Stimulated activated effector memory CD8-positive, alpha-beta T cell treated with anti-CD3 and anti-CD28 coated beads, Interleukin-12 subunit alpha, Interleukin-12 subunit beta, amount 100 ng/mL, for 72 hours (primary cell): Measurements from ENCODE around the gene SMIM9.
"Not testable (repeated sequence)": the region's sequence is repeated elsewhere in the genome, so short reads cannot be mapped to it uniquely, and the experiment has no call there.

ENCODE experiments used
- ATAC-seq: fragments of 150-1000 bp; cut with Tn5 transposase; 2 replicates; pipeline ENCODE4 v1.10.0; 2021
- DNase-seq, 2 donors: peaks; one replicate each; pipeline ENCODE4 v3.0.0; 2021 to 2022; ENCODE audit warnings: low spot score in 2 of 2
- H3K27ac Mint-ChIP-seq: one replicate; pipeline ENCODE4 v1.8.0; 2022; ENCODE audit warnings: mild to moderate bottlenecking, mixed read lengths
- H3K36me3 Mint-ChIP-seq: one replicate; pipeline ENCODE4 v1.8.0; 2022; ENCODE audit warnings: mild to moderate bottlenecking, mixed read lengths
- H3K4me1 Mint-ChIP-seq: one replicate; pipeline ENCODE4 v1.8.0; 2022; ENCODE audit warnings: mixed read lengths
- H3K4me3 Mint-ChIP-seq: one replicate; pipeline ENCODE4 v1.8.0; 2022; ENCODE audit warnings: mild to moderate bottlenecking, mixed read lengths
- H3K9me3 Mint-ChIP-seq: one replicate; pipeline ENCODE4 v1.8.0; 2022; ENCODE audit warnings: mixed read lengths

Gene SMIM9

GRCh38 chrX:154821523-154821922 lies 12.9 kb downstream of the SMIM9 start:
- no peaks in the 10 kb centered on the region for H3K36me3 Mint-ChIP-seq
- H3K9me3 Mint-ChIP-seq: no peaks in the 10 kb centered on the region
- no peaks in the 10 kb centered on the region for H3K4me1 Mint-ChIP-seq
- no peak for DNase-seq
- H3K4me3 Mint-ChIP-seq: no peak overlapping the region
- ATAC-seq: no peak
- no peak overlapping the region for H3K27ac Mint-ChIP-seq

- Mint-ChIP-seq H3K9me3 (no peaks in the 10 kb centered on the region), H3K36me3 (no peaks in the 10 kb centered on the region), H3K4me3 (no peak overlapping the region), H3K27ac (no peak overlapping the region), H3K4me1 (no peaks in the 10 kb centered on the region)
- ATAC-seq: no peak
- DNase-seq: no peak
These were observed 14.6 kb downstream of the SMIM9 start for GRCh38 chrX:154819771-154820341.

- Mint-ChIP-seq H3K27ac (no peak overlapping the region), H3K4me1 (no peaks in the 10 kb centered on the region), H3K4me3 (no peak overlapping the region), H3K9me3 (no peaks in the 10 kb centered on the region), H3K36me3 (no peaks in the 10 kb centered on the region)
- DNase-seq (no peak), ATAC-seq (no peak)
These were observed 15.3 kb downstream of the SMIM9 start for GRCh38 chrX:154818916-154819770.

GRCh38 chrX:154817048-154817618 lies 17.3 kb downstream of the SMIM9 start:
- not testable (repeated sequence) for ATAC-seq, H3K4me3 Mint-ChIP-seq, H3K36me3 Mint-ChIP-seq, H3K27ac Mint-ChIP-seq, DNase-seq, H3K4me1 Mint-ChIP-seq, H3K9me3 Mint-ChIP-seq

GRCh38 chrX:154816326-154816898 lies 18.1 kb downstream of the SMIM9 start:
- H3K27ac Mint-ChIP-seq, H3K36me3 Mint-ChIP-seq, H3K9me3 Mint-ChIP-seq, DNase-seq, H3K4me3 Mint-ChIP-seq, ATAC-seq, H3K4me1 Mint-ChIP-seq: not testable (repeated sequence)

- no peak overlapping the region for H3K27ac Mint-ChIP-seq
- H3K9me3 Mint-ChIP-seq: no peaks in the 10 kb centered on the region
- ATAC-seq: no peak
- H3K4me1 Mint-ChIP-seq: no peaks in the 10 kb centered on the region
- H3K36me3 Mint-ChIP-seq: no peaks in the 10 kb centered on the region
- no peak overlapping the region for H3K4me3 Mint-ChIP-seq
- DNase-seq: no peak
These were observed 19.1 kb downstream of the SMIM9 start for GRCh38 chrX:154815274-154815818.

- no peak overlapping the region for H3K4me3 Mint-ChIP-seq
- no peaks in the 10 kb centered on the region for H3K36me3 Mint-ChIP-seq
- no peak overlapping the region for H3K27ac Mint-ChIP-seq
- H3K4me1 Mint-ChIP-seq: no peaks in the 10 kb centered on the region
- no peaks in the 10 kb centered on the region for H3K9me3 Mint-ChIP-seq
- DNase-seq (no peak), ATAC-seq (no peak)
These were observed 20.7 kb downstream of the SMIM9 start for GRCh38 chrX:154813801-154814200.

GRCh38 chrX:154812341-154813101 lies 21.9 kb downstream of the SMIM9 start:
- no peaks in the 10 kb centered on the region for H3K9me3 Mint-ChIP-seq
- H3K4me3 Mint-ChIP-seq: no peak overlapping the region

GRCh38 chrX:154809939-154810665 lies 24.4 kb downstream of the SMIM9 start:
- Mint-ChIP-seq H3K4me1 (no peaks in the 10 kb centered on the region), H3K36me3 (no peaks in the 10 kb centered on the region), H3K4me3 (no peak overlapping the region), H3K9me3 (no peaks in the 10 kb centered on the region), H3K27ac (no peak overlapping the region)
- DNase-seq (no peak), ATAC-seq (peak; percentile 88)

More at GRCh38 chrX:154812341-154813101, 21.9 kb downstream of the SMIM9 start:
- no peak for DNase-seq
- Mint-ChIP-seq H3K36me3 (no peaks in the 10 kb centered on the region), H3K27ac (no peak overlapping the region), H3K4me1 (no peaks in the 10 kb centered on the region)
- no peak for ATAC-seq

GRCh38 chrX:154806837-154807501 lies 27.5 kb downstream of the SMIM9 start:
- DNase-seq: no peak
- ATAC-seq: no peak
- H3K4me1 Mint-ChIP-seq: peaks cover 5% of the 10 kb centered on the region
- no peak overlapping the region for H3K4me3 Mint-ChIP-seq
- no peak overlapping the region for H3K27ac Mint-ChIP-seq
- no peaks in the 10 kb centered on the region for H3K36me3 Mint-ChIP-seq
- H3K9me3 Mint-ChIP-seq: no peaks in the 10 kb centered on the region

- Mint-ChIP-seq H3K9me3 (no peaks in the 10 kb centered on the region), H3K27ac (no peak overlapping the region), H3K4me1 (peaks cover 5% of the 10 kb centered on the region), H3K4me3 (peak overlapping the region; percentile 77), H3K36me3 (no peaks in the 10 kb centered on the region)
- DNase-seq: no peak
- ATAC-seq: no peak
These were observed 28.8 kb downstream of the SMIM9 start for GRCh38 chrX:154805696-154806091.

GRCh38 chrX:154804957-154805695 lies 29.3 kb downstream of the SMIM9 start, which contains the start of gene MPP1:
Gene MPP1, minus strand, starts transcription at chrX:154805485. Its CDS starts 112 bp downstream, at chrX:154805373.
- peaks cover 8% of the 10 kb centered on the region for H3K4me1 Mint-ChIP-seq
- ATAC-seq (peak; percentile 85), DNase-seq (peak; percentile 54 to 83)
- no peaks in the 10 kb centered on the region for H3K36me3 Mint-ChIP-seq
- H3K9me3 Mint-ChIP-seq: no peaks in the 10 kb centered on the region
- no peak within 1 kb of the TSS for H3K27ac Mint-ChIP-seq
- H3K4me3 Mint-ChIP-seq: peak within 1 kb of the TSS; percentile 77

- Mint-ChIP-seq H3K4me1 (peaks cover 15% of the 10 kb centered on the region), H3K36me3 (peaks cover 3% of the 10 kb centered on the region), H3K27ac (no peak overlapping the region), H3K9me3 (no peaks in the 10 kb centered on the region), H3K4me3 (peak overlapping the region; percentile 77)
- no peak for ATAC-seq
- DNase-seq: no peak
These were observed 30.1 kb downstream of the SMIM9 start for GRCh38 chrX:154804261-154804956.
